Stimulated activated CD4-positive, alpha-beta T cell treated with anti-CD3 and anti-CD28 coated beads, TNF-alpha, amount 100 ng/mL, for 24 hours (primary cell): Measurements from ENCODE around the gene MPG.

Experiments used
- DNase-seq, 3 experiments: peaks; one replicate each; pipeline ENCODE4 v3.0.0-alpha.2; 2020; ENCODE audit warnings: low read depth in 3 of 3

The MPG gene

GRCh38 chr16:83781-84615 is 6.0 kb downstream of the MPG start:
- no peak for DNase-seq

- DNase-seq = peak in 2 of 3 experiments; percentile 21 to 61
These were observed 6.8 kb downstream of the MPG start for GRCh38 chr16:84718-85406.

DNA sequence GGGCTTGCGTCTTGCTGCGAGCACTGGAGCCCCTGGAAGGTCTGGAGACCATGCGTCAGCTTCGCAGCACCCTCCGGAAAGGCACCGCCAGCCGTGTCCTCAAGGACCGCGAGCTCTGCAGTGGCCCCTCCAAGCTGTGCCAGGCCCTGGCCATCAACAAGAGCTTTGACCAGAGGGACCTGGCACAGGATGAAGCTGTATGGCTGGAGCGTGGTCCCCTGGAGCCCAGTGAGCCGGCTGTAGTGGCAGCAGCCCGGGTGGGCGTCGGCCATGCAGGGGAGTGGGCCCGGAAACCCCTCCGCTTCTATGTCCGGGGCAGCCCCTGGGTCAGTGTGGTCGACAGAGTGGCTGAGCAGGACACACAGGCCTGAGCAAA is 7.4 kb downstream of the MPG start:
- no peak for DNase-seq

- DNase-seq = no peak
These were observed 7.8 kb downstream of the MPG start for GRCh38 chr16:85865-86264.

DNA sequence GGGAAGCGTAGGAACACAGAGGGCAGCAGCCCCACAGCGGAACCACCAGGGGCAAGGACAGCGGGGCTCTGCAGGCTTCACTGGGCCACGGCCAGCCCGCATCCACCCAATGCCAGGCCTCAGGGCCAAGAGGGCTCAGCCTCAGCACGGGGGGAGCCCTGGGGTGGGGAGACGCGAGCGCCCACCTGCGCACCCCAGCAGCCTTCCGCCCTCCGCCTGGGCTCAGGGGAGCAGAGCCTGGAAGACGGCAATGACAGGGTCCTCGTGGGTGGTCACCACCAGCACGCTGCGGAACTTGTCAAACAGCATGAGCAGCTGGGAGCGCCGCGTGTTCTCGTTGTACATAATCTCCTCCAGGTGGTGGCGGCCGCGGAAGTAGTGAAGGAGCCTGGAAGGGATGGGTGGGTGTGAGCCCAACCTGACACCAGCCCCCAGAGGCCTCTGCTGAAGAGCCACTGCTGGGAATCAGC is 8.5 kb downstream of the MPG start:
- DNase-seq = no peak

DNA sequence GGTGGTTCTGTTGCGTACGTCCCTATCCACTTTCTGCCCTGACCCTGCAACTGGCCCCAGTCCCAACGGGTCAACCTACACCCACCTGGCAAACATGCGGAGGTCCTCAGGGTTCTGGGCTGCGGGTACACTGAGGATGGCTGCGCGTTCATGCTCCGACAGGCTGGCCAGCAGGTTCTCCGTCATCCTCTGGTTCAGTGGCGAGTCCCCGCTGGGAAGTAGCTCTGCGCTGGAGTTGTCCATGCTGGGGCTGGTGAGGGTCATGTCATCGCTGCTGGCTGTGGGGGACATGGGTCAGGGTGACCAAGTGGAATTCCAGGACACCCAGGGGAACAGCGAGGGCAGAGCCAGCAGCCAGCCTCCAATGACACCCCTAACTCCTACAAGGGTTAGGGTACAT is 10.6 kb downstream of the MPG start:
- DNase-seq = no peak

DNA sequence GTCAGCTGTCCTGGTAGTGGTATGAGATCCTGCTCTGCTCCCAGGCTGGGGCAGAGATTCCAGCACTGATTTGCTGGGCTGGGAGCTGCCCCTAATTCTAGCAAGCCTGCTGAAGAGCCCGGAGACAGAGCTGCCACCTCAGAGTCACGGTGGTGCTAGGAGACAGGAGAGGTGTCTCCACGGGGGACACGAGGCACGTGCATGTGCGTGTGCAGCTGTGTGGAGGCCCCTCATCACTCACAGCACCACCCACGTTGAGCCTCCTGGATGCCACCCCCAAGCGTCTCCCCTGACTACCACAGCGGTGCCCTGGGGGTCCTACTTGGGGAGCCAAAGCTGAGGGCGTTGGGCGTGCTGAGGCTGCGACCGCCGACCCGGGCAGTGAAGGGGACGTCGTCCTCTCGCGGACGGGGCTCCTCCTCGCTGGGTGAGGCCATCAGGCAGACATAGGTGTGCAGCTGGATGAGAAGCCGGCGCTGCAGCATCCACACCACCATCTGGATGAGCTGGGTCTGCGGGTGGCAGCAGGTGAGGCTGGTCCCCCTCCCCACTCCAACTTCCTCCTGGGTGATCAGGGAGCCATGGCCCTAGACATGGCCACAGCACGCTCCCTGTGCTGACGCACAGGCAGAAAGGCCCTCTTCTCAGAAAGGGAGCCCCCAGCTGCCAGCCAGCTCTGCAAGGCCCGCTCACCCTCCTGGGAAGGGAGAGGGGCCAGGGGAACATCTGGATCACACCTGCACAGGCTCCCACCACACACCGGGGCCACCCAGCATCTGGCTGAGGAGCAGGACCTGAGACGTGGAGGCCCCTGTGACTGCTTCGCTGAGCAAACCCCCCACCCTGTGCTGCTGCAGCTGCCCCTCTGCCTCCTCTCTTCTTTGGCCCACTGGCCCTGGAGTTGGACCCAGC is 11.6 kb downstream of the MPG start:
- DNase-seq = no peak

DNA sequence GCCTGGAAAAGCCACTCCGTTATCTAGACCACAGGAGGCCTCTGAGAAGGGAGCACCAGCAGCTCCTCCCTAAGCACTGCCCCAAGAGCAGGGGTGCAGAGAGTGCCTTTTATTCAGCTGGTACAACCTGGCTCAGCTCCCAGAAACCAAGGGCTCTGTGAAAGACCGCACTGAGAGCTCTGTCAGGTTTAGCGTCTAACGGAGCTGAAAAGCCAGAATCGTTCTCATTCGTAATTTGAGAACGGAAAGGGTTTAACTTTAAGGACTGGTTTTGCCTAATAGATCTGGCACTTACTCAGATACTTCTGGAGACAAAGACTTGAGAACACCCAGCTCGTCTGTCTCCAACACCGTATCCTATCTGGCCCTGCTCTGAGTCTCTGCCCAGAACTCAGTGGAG is 13.5 kb downstream of the MPG start:
- no peak for DNase-seq

- DNase-seq = no peak
These were observed 14.7 kb downstream of the MPG start for GRCh38 chr16:92431-93339.

DNA sequence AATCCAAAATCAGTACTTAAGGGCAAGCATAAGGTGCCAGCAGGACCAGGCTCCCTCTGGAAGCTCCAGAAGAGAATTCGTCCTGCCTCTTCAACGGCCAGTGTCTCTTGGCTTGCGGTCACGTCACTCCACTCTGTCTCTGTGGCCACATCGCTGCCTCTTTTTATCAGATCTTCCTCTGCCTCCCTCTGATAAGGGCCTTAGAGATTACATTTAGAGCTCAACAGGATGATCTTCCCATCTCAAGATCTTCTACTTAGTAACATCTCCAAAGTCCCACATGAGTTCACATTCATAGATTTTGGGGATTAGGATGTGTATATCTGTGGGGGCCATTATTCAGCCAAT is 16.9 kb downstream of the MPG start:
- no peak for DNase-seq

- DNase-seq = peak; percentile 75 to 87 (median 80)
These were observed 18.9 kb downstream of the MPG start for GRCh38 chr16:96935-97381.

- DNase-seq = no peak
These were observed 19.8 kb downstream of the MPG start for GRCh38 chr16:97822-98221.

- DNase-seq = no peak
These were observed 23.0 kb downstream of the MPG start for GRCh38 chr16:100989-101388.

DNA sequence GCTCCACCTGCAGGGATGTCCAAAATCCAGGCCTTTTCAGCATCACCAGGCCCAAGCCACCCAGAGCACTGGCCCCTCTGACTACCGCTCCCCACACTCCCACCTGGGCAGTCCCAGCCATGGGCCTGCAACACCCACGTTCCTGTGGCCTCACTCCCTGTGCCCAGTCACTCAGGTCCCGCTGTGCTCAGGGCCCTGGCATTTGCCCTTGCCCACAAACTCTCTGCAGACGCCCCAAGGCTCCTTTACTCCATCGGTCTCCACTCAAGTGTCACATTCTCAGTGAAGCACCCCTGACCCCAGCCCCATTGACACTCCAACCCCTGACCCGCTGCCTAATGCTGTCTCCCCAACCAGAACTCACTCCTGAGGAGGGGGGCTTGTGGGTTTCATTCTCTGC is 23.6 kb downstream of the MPG start:
- DNase-seq = no peak

DNA sequence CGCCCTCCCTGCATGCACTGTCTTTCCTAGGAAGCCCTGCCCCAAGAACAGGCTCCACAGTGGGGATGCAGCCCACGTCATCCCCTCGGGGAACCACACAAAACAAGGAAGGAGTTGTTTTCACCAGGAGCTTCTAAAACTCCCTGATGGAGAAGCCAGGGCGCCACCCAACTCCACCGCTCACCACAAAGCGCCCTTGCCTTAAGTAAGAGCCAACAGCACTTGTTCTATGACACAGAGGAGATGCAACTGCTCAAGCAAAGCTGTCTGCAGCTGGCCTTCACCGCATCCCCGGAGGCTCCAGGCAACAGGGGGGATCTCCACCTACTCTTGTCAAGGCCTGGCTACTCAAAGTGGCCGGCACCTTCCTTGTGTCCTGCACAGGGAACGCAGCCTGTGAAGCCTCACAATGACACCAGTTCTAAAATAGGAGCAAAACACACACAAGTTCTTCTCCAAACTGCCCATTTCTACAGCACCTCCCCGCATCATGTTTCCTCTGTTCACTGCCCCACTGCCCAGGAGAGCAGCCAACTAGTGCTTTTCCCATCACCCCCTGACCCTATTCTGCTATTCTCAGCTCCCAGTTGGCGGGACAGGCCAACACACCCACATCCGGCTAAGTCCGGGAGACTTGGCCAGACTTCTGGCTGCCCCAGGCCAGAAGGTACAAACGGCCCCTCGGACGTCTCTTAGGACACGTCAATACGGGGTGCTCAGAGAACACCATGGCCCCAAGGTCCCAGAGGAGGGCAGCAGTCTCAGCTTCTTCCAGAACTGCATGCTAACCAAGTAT is 24.2 kb downstream of the MPG start:
- DNase-seq = no peak

DNA sequence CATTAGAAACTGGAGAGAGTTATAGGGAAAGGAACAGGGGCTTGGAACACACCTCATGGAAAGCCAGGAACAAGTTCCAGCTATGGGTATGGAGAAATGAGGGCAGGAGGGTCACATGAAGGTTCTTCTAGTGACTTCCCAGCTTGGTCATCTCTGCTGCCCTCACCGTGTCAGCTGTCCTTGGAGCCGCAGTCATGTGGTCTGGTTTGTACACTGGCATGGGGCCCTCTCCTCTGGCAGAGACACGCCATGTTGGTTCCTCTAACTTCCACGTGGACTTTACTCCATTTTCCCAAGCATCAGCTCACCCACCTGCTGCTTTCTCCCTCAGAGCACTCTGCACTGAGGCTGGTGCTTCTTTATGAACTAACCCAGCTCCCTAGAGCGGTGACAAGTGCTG is 26.3 kb downstream of the MPG start:
- DNase-seq = no peak

GRCh38 chr16:104928-105327 is 26.9 kb downstream of the MPG start:
- no peak for DNase-seq

DNA sequence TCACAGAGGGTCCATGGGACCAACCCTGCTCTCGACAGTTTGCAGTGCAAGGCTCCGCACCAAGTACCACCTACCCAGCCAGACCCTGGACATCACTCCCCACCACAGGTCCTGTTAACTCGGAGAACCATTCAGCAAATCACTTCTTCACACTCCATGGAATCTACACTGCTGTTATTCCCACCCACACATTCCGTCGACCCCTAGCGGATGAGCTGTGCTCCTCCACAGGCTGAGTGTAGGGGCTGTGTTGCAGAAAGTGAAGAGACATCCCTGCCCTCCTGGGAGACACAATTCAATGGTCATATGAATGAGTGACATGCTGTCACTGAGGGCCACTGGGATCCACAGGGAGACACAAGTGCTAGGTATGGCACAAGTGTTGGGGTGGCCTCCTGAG is 27.5 kb downstream of the MPG start:
- no peak for DNase-seq

DNA sequence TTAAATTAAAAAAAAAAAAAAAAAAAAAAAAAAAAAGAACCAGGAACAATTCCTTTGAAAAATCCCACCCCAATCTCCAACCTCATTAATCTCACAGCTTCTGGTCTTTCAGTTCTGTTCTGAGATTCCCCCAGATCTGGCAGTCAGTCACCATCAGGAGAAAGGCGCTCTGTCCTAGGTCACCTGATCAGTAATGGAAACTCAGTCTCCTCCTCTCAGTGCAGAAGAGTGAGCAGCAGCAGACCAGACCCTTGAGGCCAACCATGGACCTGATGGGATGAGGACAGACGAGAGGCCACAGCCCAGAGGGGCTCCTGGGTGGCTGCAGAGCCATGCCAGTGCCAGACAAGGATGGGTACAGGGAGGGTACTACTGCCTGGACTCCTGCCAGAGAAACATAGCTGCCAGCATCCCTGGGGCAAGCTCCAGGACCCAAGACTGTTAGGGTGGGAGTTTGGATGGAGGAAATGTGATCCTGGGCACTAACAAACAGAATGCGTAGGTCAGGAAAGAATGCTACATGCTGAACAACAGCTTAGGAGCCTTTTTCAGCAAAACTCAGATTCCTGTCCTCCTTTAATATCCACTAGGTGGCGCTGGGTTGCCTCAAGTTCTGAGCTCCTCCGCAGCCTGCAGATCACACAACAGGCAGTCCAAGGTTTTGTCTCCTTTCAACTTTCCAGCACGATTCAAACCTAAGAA is 28.7 kb downstream of the MPG start:
- DNase-seq = peak in 2 of 3 experiments; percentile 25 to 31
